OCI-M1 (cell line): Measurements from ENCODE around the gene CEP57L1.
"Not testable (repeated sequence)": the region's sequence is repeated elsewhere in the genome, so short reads cannot be mapped to it uniquely, and the experiment has no call there.

Experiments
- DNase-seq: peaks from one replicate; lab custom pipeline; 2025; lab: John Stamatoyannopoulos, UW

Gene CEP57L1

GRCh38 chr6:109073344-109074132 is 21.8 kb upstream of the CEP57L1 start:
- DNase-seq: peak; percentile 90

GRCh38 chr6:109074133-109074415 is 21.2 kb upstream of the CEP57L1 start:
- DNase-seq: no peak

GRCh38 chr6:109075934-109076333 is 19.4 kb upstream of the CEP57L1 start:
- DNase-seq: no peak

- peak; percentile 31 for DNase-seq
Observed at GRCh38 chr6:109076377-109076776, 18.9 kb upstream of the CEP57L1 start.

GRCh38 chr6:109079981-109080380 is 15.3 kb upstream of the CEP57L1 start:
- peak; percentile 73 for DNase-seq

GRCh38 chr6:109081026-109081425 is 14.3 kb upstream of the CEP57L1 start:
- DNase-seq: peak; percentile 32

GRCh38 chr6:109081516-109082187 is 13.7 kb upstream of the CEP57L1 start:
- peak; percentile 65 for DNase-seq

- DNase-seq: peak; percentile 71
Observed at GRCh38 chr6:109082188-109082577, 13.1 kb upstream of the CEP57L1 start.

GRCh38 chr6:109083657-109084056 is 11.7 kb upstream of the CEP57L1 start:
- DNase-seq: no peak

- DNase-seq: not testable (repeated sequence)
Observed at GRCh38 chr6:109084146-109084545, 11.2 kb upstream of the CEP57L1 start.

- peak; percentile 95 for DNase-seq
Observed at GRCh38 chr6:109087661-109088264, 7.5 kb upstream of the CEP57L1 start.

GRCh38 chr6:109088995-109089394 is 6.3 kb upstream of the CEP57L1 start:
- DNase-seq: no peak

GRCh38 chr6:109091314-109092024 is 3.8 kb upstream of the CEP57L1 start:
- DNase-seq: no peak

GRCh38 chr6:109092074-109092473 is 3.2 kb upstream of the CEP57L1 start:
- DNase-seq: no peak

- peak; percentile 62 for DNase-seq
Observed at GRCh38 chr6:109093732-109094415, 1.4 kb upstream of the CEP57L1 start.

GRCh38 chr6:109094416-109095035 is 781 bp upstream of the CEP57L1 start, which contains the start of gene SESN1:
TSS of gene SESN1 (minus strand) at chr6:109094846. CDS start at chr6:109094073, 773 bp downstream.
- DNase-seq: peak; percentile 95

- DNase-seq: no peak
Observed at GRCh38 chr6:109095835-109096084, 453 bp downstream of the CEP57L1 start.

- peak; percentile 46 for DNase-seq
Observed at GRCh38 chr6:109096208-109096607, 901 bp downstream of the CEP57L1 start.

- no peak for DNase-seq
Observed at GRCh38 chr6:109097661-109098060, 2.4 kb downstream of the CEP57L1 start.

- DNase-seq: peak; percentile 74
Observed at GRCh38 chr6:109102762-109103161, 7.5 kb downstream of the CEP57L1 start.

GRCh38 chr6:109103942-109104341 is 8.6 kb downstream of the CEP57L1 start:
- DNase-seq: peak; percentile 66

- no peak for DNase-seq
Observed at GRCh38 chr6:109104512-109104911, 9.2 kb downstream of the CEP57L1 start.
